KMS-11 (cell line): ENCODE measurements around the gene FBXO10.
A peak's percentile ranks its signal among the peaks of the same experiment; 100 is the strongest.

Source experiments
- H2AFZ ChIP-seq: fragments of 200-600 bp; sonication (generic); 2 replicates; pipeline ENCODE4 v1.6.1; 2016; ENCODE audit warnings: antibody characterized with exemption, mixed run types, low read depth
- H3K27ac ChIP-seq: fragments of 200-600 bp; sonication (generic); 2 replicates; pipeline ENCODE4 v1.6.1; 2016; ENCODE audit warnings: mild to moderate bottlenecking, mixed run types
- H3K27me3 ChIP-seq: fragments of 200-600 bp; sonication (generic); 2 replicates; pipeline ENCODE4 v1.6.1; 2017; ENCODE audit warnings: mild to moderate bottlenecking, low read depth, mixed run types, moderate library complexity; ENCODE audit not compliant: insufficient read depth
- H3K36me3 ChIP-seq: fragments of 200-600 bp; sonication (generic); 2 replicates; pipeline ENCODE4 v1.6.1; 2017; ENCODE audit warnings: mild to moderate bottlenecking, mixed run types; ENCODE audit not compliant: insufficient read depth
- H3K4me1 ChIP-seq: fragments of 200-600 bp; sonication (generic); 2 replicates; pipeline ENCODE4 v1.6.1; 2016; ENCODE audit warnings: mild to moderate bottlenecking, low read depth, mixed run types; ENCODE audit not compliant: poor library complexity, severe bottlenecking
- H3K4me2 ChIP-seq: fragments of 200-600 bp; sonication (generic); 2 replicates; pipeline ENCODE4 v1.7.0; 2016; ENCODE audit warnings: mild to moderate bottlenecking, mixed run types
- H3K4me3 ChIP-seq: fragments of 200-600 bp; sonication (generic); IDR thresholded peaks from 2 replicates; pipeline ENCODE4 v1.6.1; 2017; ENCODE audit warnings: low read depth, low read length, mixed read lengths; ENCODE audit not compliant: insufficient read depth
- H3K79me2 ChIP-seq: fragments of 200-600 bp; sonication (generic); 2 replicates; pipeline ENCODE4 v1.6.1; 2016; ENCODE audit warnings: low read depth, mixed run types; ENCODE audit not compliant: insufficient read depth
- H3K9ac ChIP-seq: fragments of 200-600 bp; sonication (generic); 2 replicates; pipeline ENCODE4 v1.6.1; 2016; ENCODE audit warnings: mild to moderate bottlenecking, mixed run types
- H4K20me1 ChIP-seq: fragments of 200-600 bp; sonication (generic); 2 replicates; pipeline ENCODE4 v1.6.1; 2016; ENCODE audit warnings: mild to moderate bottlenecking, mixed run types; ENCODE audit not compliant: insufficient read depth
- TF ChIP-seq, protein P1 (sequence below): fragments of 200-600 bp; sonication (generic); conservative IDR thresholded peaks from 2 replicates; pipeline ENCODE4 v1.6.1; 2017; ENCODE audit warnings: low read depth, mild to moderate bottlenecking, antibody characterized with exemption, low read length, moderate library complexity, mixed read lengths

The FBXO10 gene

DNA sequence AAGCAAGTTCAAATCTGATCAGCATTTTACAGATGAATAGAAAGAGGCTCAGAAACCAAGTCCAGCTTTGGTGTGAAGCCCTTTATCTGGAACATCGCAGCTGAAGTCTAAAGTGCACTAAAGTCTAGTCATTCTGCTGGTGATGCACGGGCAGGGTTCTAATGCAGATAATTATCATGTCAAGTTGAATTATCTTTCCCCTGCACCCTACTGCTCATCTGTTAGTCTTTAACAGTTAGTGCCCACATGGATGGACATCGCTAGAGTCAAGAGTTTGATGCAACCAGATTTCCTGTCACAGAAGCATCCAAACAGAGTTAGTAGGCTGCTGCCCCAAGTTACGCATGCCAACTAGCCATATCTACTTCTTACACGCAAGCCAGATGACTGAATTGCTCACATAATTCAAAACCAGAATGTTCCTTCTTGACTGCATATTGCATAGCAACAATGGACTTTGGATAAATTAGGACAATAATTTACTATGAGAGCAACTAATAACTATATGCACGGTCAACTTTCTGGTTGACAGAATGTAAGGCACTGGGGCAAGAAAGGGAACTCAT lies 17.8 kb upstream of the FBXO10 start:
- H3K9ac ChIP-seq = no peak overlapping the region
- no peaks in the 10 kb centered on the region for H3K36me3 ChIP-seq
- H3K27me3 ChIP-seq = no peaks in the 10 kb centered on the region
- H3K27ac ChIP-seq = no peak overlapping the region
- H3K4me2 ChIP-seq = peak overlapping the region; percentile 44
- peaks cover 34% of the 10 kb centered on the region for H3K79me2 ChIP-seq
- H2AFZ ChIP-seq = peak overlapping the region; percentile 50
- TF ChIP-seq, protein P1, sequence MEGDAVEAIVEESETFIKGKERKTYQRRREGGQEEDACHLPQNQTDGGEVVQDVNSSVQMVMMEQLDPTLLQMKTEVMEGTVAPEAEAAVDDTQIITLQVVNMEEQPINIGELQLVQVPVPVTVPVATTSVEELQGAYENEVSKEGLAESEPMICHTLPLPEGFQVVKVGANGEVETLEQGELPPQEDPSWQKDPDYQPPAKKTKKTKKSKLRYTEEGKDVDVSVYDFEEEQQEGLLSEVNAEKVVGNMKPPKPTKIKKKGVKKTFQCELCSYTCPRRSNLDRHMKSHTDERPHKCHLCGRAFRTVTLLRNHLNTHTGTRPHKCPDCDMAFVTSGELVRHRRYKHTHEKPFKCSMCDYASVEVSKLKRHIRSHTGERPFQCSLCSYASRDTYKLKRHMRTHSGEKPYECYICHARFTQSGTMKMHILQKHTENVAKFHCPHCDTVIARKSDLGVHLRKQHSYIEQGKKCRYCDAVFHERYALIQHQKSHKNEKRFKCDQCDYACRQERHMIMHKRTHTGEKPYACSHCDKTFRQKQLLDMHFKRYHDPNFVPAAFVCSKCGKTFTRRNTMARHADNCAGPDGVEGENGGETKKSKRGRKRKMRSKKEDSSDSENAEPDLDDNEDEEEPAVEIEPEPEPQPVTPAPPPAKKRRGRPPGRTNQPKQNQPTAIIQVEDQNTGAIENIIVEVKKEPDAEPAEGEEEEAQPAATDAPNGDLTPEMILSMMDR = no peak
- H3K4me3 ChIP-seq = no peak overlapping the region
- peaks cover 9% of the 10 kb centered on the region; the same call in 1 of the 2 replicates for H4K20me1 ChIP-seq
- peaks cover 32% of the 10 kb centered on the region for H3K4me1 ChIP-seq

DNA sequence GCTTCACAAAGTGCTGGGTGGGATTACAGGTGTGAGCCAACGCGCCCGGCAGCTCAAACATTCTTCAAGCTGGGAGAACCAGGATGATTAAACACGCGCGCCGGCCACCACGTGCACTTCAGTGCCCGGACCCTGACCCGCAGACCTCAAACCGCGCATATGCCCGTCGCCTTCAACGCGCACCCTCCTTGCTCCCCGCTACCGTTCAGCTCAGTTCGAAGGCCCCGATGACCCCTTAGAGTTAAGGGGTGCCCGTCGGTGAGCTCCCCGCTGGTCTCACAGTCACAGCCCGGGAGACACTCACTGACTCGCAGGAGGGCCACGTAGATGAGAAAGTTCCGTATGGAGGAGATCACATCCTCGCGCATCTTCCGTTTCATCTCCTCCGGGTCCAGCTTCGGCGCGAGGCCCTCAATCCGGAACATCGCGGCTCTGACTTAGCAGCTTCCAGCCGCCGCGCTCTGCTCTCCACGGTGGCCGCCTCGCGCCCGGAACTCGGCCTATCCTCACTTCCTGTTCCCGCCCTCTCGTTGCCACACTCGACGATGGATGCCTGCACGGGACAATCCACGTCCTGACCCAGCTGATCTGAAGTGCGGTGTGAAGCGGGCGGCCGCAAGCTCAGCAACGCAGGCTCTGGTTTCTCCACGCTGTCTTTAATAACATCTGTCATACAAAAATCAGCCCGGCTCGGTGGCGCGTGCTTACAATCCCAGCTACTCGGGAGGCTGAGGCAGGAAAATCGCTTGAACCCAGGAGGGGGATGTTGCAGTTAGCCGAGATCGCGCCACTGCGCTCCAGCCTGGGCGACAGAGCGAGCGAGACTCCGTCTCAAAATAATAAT lies 16.1 kb upstream of the FBXO10 start, which contains the start of gene TOMM5:
TOMM5 (minus strand) TSS at position 490 of the 844 bp plus-strand sequence; CDS start at position 425, 65 bp downstream.
- peaks cover 13% of the 10 kb centered on the region; the same call in 1 of the 2 replicates for H4K20me1 ChIP-seq
- H3K4me3 ChIP-seq = no peak within 1 kb of the TSS
- H3K79me2 ChIP-seq = peaks cover 51% of the 10 kb centered on the region
- H3K27ac ChIP-seq = peak within 1 kb of the TSS; percentile 77
- H3K9ac ChIP-seq = peak within 1 kb of the TSS; percentile 96
- H3K36me3 ChIP-seq = peaks cover 11% of the 10 kb centered on the region; the same call in 1 of the 2 replicates
- H3K4me1 ChIP-seq = peaks cover 45% of the 10 kb centered on the region
- peak within 1 kb of the TSS; percentile 87 for H2AFZ ChIP-seq
- H3K4me2 ChIP-seq = peak within 1 kb of the TSS; percentile 81
- TF ChIP-seq, protein P1 = no peak
- H3K27me3 ChIP-seq = no peaks in the 10 kb centered on the region

DNA sequence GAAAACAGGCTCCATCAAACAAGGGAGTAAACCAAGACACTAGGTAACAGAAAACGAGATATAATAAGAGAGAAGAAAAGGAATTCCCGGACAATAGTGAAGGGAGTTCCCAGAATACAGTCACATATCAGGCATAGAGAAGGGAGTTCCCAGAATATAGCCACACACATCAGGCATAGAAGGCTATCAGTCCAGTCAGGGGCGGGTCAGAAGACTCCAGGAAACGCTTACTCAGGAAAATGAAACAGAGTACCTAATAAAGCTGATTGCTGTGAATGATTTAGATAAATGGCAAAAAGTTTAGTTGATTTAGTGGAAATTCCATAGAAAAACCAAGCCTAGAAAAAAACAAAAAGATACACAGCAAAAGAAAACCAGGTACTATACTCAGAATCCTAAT lies 11.3 kb upstream of the FBXO10 start:
- Histone ChIP-seq H4K20me1 (peaks cover 23% of the 10 kb centered on the region), H3K36me3 (peaks cover 19% of the 10 kb centered on the region; the same call in 1 of the 2 replicates)
- TF ChIP-seq, protein P1 = no peak

DNA sequence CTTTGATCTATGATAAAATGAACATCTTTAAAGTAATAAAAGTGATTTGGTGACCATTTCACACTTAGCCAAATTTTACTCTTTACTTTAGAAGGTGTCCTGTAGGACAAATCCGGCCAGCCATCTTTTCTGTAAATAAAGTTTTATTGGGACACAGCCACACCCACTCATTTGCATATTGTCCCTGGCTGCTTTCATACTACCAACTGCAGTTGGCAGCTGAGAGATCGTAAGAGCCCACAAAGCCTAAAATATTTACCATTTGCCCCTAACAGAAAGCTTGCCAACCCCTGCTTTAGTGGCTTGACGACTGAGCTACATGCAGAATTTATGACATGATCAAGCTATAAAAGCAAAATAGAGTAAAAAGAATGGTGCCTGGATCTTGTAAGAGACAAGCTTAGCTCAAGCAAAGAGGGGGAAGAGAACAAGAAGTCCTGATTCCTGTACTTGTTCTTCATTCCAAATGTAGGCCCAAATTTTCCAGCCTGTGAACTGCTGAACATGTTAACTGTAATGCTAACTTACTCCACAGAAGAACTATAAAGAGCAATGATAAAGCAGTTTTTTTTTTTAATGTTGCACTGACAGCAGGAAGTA lies 7.4 kb upstream of the FBXO10 start:
- H3K4me2 ChIP-seq = no peak overlapping the region
- peaks cover 11% of the 10 kb centered on the region for H4K20me1 ChIP-seq
- H3K27ac ChIP-seq = peak overlapping the region; percentile 5; the same call in 1 of the 2 replicates
- TF ChIP-seq, protein P1 = no peak
- no peak overlapping the region for H3K4me3 ChIP-seq
- no peaks in the 10 kb centered on the region for H3K27me3 ChIP-seq
- no peak overlapping the region for H2AFZ ChIP-seq
- H3K36me3 ChIP-seq = peaks cover 25% of the 10 kb centered on the region; the same call in 1 of the 2 replicates
- H3K9ac ChIP-seq = no peak overlapping the region
- peaks cover 61% of the 10 kb centered on the region; the same call in 1 of the 2 replicates for H3K79me2 ChIP-seq
- H3K4me1 ChIP-seq = peaks cover 53% of the 10 kb centered on the region

More for the DNA sequence above, 11.3 kb upstream of the FBXO10 start:
- Histone ChIP-seq H3K4me2 (no peak overlapping the region), H3K79me2 (peaks cover 85% of the 10 kb centered on the region), H3K27ac (no peak overlapping the region), H3K4me3 (no peak overlapping the region), H3K27me3 (no peaks in the 10 kb centered on the region), H2AFZ (no peak overlapping the region), H3K4me1 (peaks cover 78% of the 10 kb centered on the region), H3K9ac (no peak overlapping the region)
